ENCODE data around the gene RCVRN. TPM values are rescaled to one million over a fixed set of nuclear protein-coding genes. Genes with fewer than 3 reads are reported as not detected.

RCVRN gene
- total RNA-seq, 4 donors from 2014 or later: 0.17 to 0.22 TPM; not detected in 2

DNA sequence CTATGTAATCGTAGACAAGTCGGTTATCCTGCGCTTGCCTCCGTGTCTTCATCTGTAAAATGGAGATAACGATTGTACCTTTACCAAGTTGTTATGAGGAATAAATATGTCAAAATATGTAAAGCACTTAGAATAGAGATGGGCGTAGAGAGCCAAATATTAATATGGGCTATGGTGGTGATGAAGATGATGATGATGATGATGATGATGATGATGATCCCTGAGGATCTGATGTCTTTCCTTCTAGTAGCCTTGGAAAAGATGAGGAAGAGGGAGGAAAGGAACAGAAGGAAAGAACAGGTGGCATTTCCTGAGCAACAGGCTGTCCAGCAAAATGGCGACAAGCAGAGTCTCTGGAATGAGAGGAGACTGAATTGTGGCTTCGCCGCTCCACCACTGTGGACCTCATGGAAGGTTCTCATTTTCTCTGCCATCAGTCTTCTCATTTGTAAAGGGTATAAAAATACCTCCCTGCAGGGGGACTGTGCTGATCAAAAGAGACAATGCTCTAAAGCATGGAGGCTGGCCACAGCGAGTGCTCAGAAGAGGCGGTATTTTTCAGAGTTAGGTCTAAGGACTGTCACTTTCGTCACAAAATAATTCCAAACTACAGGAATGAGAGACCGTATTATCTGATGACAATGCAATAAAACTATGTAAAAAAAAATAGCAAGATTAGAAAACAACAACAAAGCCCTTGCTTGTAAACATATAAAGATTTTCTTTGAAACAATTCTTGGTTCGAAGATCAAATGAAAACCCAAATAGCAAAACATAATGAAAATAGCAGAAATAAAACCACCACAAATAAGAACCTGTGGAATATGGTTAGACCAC lies 17.2 kb upstream of the RCVRN start:
- TF ChIP-seq, protein P1, sequence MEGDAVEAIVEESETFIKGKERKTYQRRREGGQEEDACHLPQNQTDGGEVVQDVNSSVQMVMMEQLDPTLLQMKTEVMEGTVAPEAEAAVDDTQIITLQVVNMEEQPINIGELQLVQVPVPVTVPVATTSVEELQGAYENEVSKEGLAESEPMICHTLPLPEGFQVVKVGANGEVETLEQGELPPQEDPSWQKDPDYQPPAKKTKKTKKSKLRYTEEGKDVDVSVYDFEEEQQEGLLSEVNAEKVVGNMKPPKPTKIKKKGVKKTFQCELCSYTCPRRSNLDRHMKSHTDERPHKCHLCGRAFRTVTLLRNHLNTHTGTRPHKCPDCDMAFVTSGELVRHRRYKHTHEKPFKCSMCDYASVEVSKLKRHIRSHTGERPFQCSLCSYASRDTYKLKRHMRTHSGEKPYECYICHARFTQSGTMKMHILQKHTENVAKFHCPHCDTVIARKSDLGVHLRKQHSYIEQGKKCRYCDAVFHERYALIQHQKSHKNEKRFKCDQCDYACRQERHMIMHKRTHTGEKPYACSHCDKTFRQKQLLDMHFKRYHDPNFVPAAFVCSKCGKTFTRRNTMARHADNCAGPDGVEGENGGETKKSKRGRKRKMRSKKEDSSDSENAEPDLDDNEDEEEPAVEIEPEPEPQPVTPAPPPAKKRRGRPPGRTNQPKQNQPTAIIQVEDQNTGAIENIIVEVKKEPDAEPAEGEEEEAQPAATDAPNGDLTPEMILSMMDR (IDR thresholded peaks at IDR 0.05; ENCODE audit: low read depth): no peak

DNA sequence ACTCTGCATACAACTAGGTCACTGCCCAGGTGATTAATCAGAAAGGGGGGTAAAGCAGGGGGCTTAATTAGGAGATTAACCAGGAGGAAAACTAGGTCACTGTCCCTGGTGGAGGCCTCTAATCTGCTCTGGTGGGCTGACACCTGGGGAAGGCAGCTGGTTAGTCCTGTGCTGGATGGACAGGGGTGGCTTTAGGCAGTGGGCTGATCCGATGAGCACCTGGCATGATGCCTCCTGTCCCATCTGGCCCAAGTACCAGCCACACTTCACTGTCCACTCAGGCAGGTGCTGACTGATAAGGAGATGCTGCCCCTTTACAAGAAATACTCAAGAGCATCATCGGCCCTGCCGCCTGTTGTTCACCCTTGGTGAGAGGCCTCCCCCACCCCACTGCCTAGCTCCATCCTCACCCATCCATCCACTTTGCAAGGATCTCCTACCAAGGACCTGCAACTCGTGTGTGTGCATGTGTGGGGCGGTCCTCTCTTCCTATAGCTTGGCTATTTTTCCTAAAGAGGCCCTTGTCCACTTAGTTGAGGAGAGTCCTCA lies 13.8 kb upstream of the RCVRN start:
- TF ChIP-seq, protein P1 (IDR thresholded peaks at IDR 0.05; ENCODE audit: low read depth): no peak

DNA sequence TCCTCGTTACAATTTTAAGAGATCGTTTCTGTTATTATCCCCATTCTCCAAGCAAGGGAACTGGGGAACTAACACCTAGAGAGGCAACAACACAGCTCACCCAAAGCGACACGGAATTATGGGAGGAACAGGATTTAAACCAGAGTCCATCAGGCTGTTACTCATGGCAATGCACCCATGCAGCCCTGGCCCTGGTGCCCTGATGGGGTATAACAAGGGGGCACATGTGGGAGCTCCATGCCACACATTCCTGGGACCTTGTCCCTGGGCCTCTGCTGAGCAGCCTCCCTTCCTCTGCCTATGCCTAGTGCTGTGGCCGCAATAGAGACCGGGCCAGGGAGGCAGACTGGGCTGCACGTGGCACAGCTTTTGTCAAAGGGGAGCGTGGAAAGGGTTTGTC lies 13.3 kb upstream of the RCVRN start:
- TF ChIP-seq, protein P1 (IDR thresholded peaks at IDR 0.05; ENCODE audit: low read depth): no peak

DNA sequence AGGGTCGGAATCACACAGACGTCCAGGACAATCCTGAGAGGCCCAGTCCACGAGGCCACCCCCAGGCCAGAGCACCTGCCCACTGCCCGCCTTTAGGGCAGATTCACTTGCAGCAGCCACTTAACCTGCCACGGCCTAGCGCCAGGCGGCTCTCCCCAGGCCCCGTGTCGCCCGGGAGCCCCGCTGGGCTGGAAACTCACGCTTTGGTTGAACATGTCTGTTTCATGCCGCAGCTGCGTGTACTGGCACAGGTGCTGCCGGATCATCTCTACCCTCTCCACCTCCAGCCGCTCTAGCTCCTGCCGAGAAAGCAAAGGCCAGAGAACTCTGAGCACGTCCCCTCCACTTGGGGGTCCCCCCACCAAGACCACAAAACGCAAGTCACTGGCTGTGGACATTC lies 12.7 kb upstream of the RCVRN start:
- TF ChIP-seq, protein P1 (IDR thresholded peaks at IDR 0.05; ENCODE audit: low read depth): no peak

DNA sequence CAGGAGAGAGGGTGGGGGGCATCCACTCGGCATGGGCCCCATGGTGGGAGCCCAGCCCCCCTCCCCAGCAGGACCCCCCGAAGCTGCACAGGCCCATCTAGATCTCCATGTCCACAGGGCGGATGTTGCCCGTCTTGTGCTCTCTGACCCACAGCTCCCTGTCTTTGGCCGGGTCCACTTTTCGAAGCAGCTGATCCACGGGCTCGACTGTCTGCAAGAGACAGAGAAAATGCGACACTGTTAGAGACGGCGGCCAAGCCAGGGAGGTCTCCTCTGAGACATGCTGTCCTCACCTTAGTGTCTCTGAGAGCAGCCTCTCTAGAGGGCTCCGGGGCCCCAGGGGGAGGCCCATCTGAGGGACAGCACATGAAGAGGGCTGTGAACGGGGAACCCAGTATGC lies 12.1 kb upstream of the RCVRN start:
- TF ChIP-seq, protein P1 (IDR thresholded peaks at IDR 0.05; ENCODE audit: low read depth): no peak

DNA sequence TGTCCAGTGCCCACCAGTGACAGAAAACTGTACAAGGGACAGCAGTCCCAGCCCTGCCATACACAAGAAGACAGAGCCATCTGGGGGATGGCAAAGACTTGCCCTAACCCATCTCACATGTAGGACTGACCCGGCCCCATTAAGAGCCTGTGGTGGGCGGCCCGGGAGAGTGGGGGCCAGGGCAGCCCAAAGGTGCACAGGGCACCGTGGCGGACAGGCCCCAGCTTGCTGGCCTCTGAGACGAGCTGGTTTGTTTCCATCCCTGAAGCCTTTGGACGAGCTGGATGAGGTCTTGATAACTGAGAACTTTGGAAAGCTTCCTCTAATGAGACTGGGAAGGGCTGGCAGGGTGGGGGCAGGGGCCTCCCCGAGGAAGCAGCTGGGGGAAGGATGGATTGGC lies 11.0 kb upstream of the RCVRN start:
- TF ChIP-seq, protein P1 (IDR thresholded peaks at IDR 0.05; ENCODE audit: low read depth): no peak

DNA sequence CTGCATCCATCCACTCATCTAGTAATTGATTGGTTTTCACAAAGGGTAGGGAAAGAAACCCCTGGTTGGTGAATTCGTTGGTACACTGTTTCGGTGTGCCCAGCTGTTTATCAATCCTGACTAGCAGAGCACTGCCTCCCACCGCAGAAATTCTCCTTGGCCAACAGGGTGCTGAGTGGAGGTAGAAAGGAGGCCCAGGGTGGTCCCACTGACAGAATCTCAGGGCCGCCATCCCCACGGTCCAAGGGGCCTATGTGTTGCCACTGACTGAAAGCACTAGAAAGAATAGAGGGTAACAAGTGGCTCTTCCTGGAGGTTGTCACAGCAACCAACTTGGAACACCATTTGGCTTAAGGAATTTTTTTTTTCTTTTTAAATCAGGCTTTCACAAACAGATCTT lies 8.4 kb upstream of the RCVRN start:
- TF ChIP-seq, protein P1 (IDR thresholded peaks at IDR 0.05; ENCODE audit: low read depth): no peak

Measured in subcutaneous adipose tissue (tissue), 4 donors.